Measurements from ENCODE around the gene CRTAP.

The CRTAP gene

GRCh38 chr3:33141006-33141405, 27.2 kb downstream of the CRTAP start:
- TF ChIP-seq ZFX (IDR thresholded peaks at IDR 0.05) (no peak), CTCF (conservative IDR thresholded peaks at IDR 0.05) (no peak)
- H3K27ac ChIP-seq, result no peak overlapping the region

- TF ChIP-seq ZFX (IDR thresholded peaks at IDR 0.05) (no peak), CTCF (conservative IDR thresholded peaks at IDR 0.05) (peak; percentile 59)
- H3K27ac ChIP-seq, result no peak overlapping the region
These were observed 30.6 kb downstream of the CRTAP start for GRCh38 chr3:33144433-33144832.

DNA sequence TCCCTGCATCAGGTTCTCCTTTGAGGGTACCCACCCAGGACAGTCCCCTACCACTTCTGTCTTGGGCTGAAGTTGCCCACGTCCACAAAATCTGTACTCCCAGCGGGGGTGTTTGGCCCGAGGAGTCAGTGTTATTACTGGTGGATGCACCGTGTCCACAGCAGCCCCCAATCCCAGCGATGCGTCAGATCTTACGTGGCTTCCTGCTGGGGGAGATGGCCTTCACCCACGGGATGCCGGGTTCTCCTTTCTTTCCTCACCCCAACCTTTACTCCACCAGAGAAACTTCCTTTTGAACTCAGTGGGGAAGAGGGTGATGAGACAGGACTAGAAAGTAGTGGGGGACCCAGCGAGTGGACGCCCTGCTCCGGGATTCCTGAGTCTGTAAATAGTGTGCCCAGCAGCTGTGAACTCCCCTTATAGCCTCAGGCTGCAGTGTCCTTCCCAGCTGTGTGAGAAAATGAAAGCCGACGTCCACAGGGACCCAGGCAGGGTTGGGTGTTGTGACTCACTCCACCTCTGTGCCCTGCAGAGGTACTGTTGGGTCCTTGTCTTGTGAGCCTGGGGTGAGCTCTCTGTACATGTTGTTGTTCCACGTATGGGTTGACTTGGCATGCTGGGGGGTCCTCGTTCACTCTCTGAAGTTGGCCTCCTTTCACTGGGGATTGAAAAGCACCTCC, 31.5 kb downstream of the CRTAP start:
- TF ChIP-seq CTCF (conservative IDR thresholded peaks at IDR 0.05) (no peak), ZFX (IDR thresholded peaks at IDR 0.05) (no peak)
- no peak overlapping the region for H3K27ac ChIP-seq

GRCh38 chr3:33145901-33146580, 32.2 kb downstream of the CRTAP start:
- H3K27ac ChIP-seq, result no peak overlapping the region
- TF ChIP-seq ZFX (IDR thresholded peaks at IDR 0.05) (no peak), CTCF (conservative IDR thresholded peaks at IDR 0.05) (no peak)

DNA sequence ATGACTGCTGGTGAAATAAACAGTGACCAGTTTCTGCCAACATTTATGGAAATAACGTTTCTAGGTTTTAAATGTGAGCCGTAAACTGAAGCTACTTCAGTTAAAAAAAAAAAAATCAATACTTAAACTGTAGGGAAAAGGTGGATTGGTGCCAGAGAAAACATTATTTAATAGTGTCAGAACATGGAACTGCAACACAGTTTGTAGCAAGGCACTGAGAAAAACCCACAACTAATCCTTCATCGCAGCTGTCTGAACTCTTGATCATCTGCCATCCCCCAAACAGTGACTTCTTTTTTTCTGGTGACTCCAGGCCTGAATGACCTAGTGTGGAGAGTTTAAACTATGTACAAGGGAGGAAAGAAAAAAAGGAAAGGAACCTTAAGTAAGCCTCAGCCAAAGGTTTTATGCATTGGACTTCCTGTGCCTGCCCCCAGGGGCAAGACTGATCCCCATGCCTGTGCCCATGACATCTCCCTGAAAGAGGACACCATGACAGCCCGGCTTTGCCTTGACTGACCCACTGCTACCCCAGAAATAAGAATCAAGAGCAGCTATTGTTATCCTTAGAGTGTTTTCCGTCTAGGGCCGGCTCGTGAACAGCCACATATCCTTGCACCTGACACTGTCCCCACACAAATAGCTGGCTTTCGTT, 33.1 kb downstream of the CRTAP start:
- H3K27ac ChIP-seq, result no peak overlapping the region
- TF ChIP-seq ZFX (IDR thresholded peaks at IDR 0.05) (no peak), CTCF (conservative IDR thresholded peaks at IDR 0.05) (peak; percentile 9; the same call in 1 of the 2 replicates)

DNA sequence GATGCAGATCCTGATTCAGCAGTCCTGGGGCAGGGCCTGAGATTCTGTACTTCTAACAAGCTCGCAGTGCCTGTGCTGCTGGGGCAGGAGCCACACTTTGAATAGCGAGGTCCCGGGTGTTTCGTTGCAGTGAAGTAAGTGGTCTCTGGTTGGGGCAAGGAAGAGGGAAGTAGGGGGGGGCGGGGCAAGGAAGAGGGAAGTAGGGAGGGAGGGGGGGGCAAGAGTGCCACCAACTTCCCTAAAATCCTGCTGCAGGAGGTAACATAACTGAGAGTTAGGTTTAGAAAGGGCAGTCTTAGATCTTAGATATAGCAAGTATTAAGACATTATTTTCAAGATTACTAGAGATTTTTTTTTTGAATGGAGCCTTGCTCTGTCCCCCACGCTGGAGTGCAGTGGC, 35.5 kb downstream of the CRTAP start:
- TF ChIP-seq CTCF (conservative IDR thresholded peaks at IDR 0.05), result no peak
- TF ChIP-seq ZFX (IDR thresholded peaks at IDR 0.05), result no peak
- no peak overlapping the region for H3K27ac ChIP-seq

Data from C4-2B (cell line).